Sigmoid colon (tissue), 7 donors: ENCODE measurements around the gene ADGRF4. TPM values are rescaled to one million over a fixed set of nuclear protein-coding genes. Genes with fewer than 3 reads are reported as not detected.

Experiments
- DNase-seq: peaks from one replicate; pipeline ENCODE4 v3.0.0-alpha.2; 2019
- H3K27ac ChIP-seq, 4 donors: fragments of 200-600 bp; sonication (generic); one replicate each; pipeline ENCODE4 v1.5.1; 2016 to 2019; ENCODE audit warnings: mild to moderate bottlenecking in 1 of 4
- H3K27me3 ChIP-seq, 3 donors: fragments of 200-600 bp; sonication (generic); one replicate each; pipeline ENCODE4 v1.5.1; 2019; ENCODE audit warnings: mild to moderate bottlenecking in 1 of 3
- H3K36me3 ChIP-seq, 4 donors: fragments of 200-600 bp; sonication (generic); one replicate each; pipeline ENCODE4 v1.5.1; 2016 to 2019
- H3K4me1 ChIP-seq, 4 donors: fragments of 200-600 bp; sonication (generic); one replicate each; pipeline ENCODE4 v1.5.1; 2017 to 2019
- H3K4me3 ChIP-seq, 4 donors: fragments of 200-600 bp; sonication (generic); one replicate each; pipeline ENCODE4 v1.5.1; 2017 to 2019; ENCODE audit warnings: mild to moderate bottlenecking in 2 of 4, moderate library complexity in 1 of 4
- H3K9me3 ChIP-seq, 4 donors: fragments of 200-600 bp in 3 of 4; sonication (generic) in 3 of 4; one replicate each; pipeline versions ENCODE4 v1.5.1 to v1.6.1; 2013 to 2019
- EP300 ChIP-seq, 4 donors: sonication (generic); formaldehyde crosslinking; IDR thresholded peaks; one replicate each; pipeline ENCODE4 v1.6.1; 2017; ENCODE audit warnings: antibody characterized with exemption in 4 of 4
- POLR2A ChIP-seq, 2 donors: fragments of 450-650 bp; IDR thresholded peaks; one replicate each; pipeline ENCODE4 v1.6.1; 2016; ENCODE audit warnings: antibody characterized with exemption in 2 of 2, mild to moderate bottlenecking in 2 of 2, moderate library complexity in 2 of 2
- POLR2AphosphoS5 ChIP-seq, 4 donors: sonication (generic); formaldehyde crosslinking; IDR thresholded peaks; one replicate each; pipeline ENCODE4 v1.6.1; 2017; ENCODE audit warnings: antibody characterized with exemption in 4 of 4
- WGBS, 2 donors: extraction: QIAGEN DNeasy Blood & Tissue Kit; methylation state at CpG; one replicate each; pipeline ENCODE4 v1.1.7; 2013; 5-methylcytosine and 5-hydroxymethylcytosine counted together
- intact Hi-C: fragments of 100-400 bp; cut with DNase I; formaldehyde crosslinking; loops from one replicate; pipeline ENCODE4 v1.15.1; 2023
- polyA plus RNA-seq, 3 donors: library from polyadenylated mRNA; stranded (reverse); fragments of 200-250 nt; gene quantifications; one replicate each; pipeline ENCODE4 v1.2.3, GENCODE V29; 2013
- total RNA-seq, 4 donors: library from RNA; depleted of rRNA; stranded (reverse); fragments of >200 nt; gene quantifications; one replicate each; pipeline ENCODE4 v1.1.0, GENCODE V29; 2016
- TF ChIP-seq, protein P1 (sequence below), 4 experiments: fragments of 450-650 bp in 3 of 4; fragments of 200-600 bp in 1 of 4; IDR thresholded peaks; one replicate each; pipeline ENCODE4 v1.5.1; 2016 to 2019; ENCODE audit warnings: antibody characterized with exemption in 4 of 4, mild to moderate bottlenecking in 3 of 4, moderate library complexity in 2 of 4
- donor health status: healthy with polysubstance abuse.
- donor health status: Bipolar disorder and iron deficiency.
- donor health status: healthy.

ADGRF4 gene
- under 1 TPM in 1 of 4 donors, not detected in 3; 0.28 TPM for total RNA-seq
- 1 to 10 TPM in 2 of 3 donors, under 1 TPM in 1; 0.46 to 1.5 (median 1.2) TPM for polyA plus RNA-seq

- intact Hi-C loops: no loop called here
Observed at GRCh38 chr6:47698342-47698787, at the start of gene ADGRF4. Gene ADGRF4, plus strand, starts transcription at chr6:47698580. Its CDS starts 8,666 bp downstream, at chr6:47707246.

GRCh38 chr6:47650553-47651432 is 47.6 kb upstream of the ADGRF4 start:
- H3K4me3 ChIP-seq: no peak overlapping the region
- WGBS, 2 donors: 69 to 81% methylated on average over 3 of the region's 3 CpGs
- no peaks in the 10 kb centered on the region for H3K36me3 ChIP-seq
- H3K4me1 ChIP-seq: no peaks in the 10 kb centered on the region
- no peaks in the 10 kb centered on the region for H3K27me3 ChIP-seq
- no peaks in the 10 kb centered on the region for H3K9me3 ChIP-seq
- no peak for DNase-seq
- intact Hi-C loops: no loop called here
- no peak overlapping the region for H3K27ac ChIP-seq
- TF ChIP-seq POLR2A (IDR thresholded peaks at IDR 0.05): no peak
- TF ChIP-seq EP300 (IDR thresholded peaks at IDR 0.05): no peak
- TF ChIP-seq, protein P1, sequence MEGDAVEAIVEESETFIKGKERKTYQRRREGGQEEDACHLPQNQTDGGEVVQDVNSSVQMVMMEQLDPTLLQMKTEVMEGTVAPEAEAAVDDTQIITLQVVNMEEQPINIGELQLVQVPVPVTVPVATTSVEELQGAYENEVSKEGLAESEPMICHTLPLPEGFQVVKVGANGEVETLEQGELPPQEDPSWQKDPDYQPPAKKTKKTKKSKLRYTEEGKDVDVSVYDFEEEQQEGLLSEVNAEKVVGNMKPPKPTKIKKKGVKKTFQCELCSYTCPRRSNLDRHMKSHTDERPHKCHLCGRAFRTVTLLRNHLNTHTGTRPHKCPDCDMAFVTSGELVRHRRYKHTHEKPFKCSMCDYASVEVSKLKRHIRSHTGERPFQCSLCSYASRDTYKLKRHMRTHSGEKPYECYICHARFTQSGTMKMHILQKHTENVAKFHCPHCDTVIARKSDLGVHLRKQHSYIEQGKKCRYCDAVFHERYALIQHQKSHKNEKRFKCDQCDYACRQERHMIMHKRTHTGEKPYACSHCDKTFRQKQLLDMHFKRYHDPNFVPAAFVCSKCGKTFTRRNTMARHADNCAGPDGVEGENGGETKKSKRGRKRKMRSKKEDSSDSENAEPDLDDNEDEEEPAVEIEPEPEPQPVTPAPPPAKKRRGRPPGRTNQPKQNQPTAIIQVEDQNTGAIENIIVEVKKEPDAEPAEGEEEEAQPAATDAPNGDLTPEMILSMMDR (IDR thresholded peaks at IDR 0.05): no peak
- TF ChIP-seq POLR2AphosphoS5 (IDR thresholded peaks at IDR 0.05): no peak

More at GRCh38 chr6:47698342-47698787, at the start of gene ADGRF4:
- H3K27ac ChIP-seq: no peak within 1 kb of the TSS
- no peak within 1 kb of the TSS for H3K4me3 ChIP-seq
- WGBS, 2 donors: 57 to 75% methylated on average over 5 of the region's 5 CpGs
- TF ChIP-seq POLR2AphosphoS5 (IDR thresholded peaks at IDR 0.05) (no peak), EP300 (IDR thresholded peaks at IDR 0.05) (no peak), POLR2A (IDR thresholded peaks at IDR 0.05) (no peak)
- TF ChIP-seq, protein P1 (IDR thresholded peaks at IDR 0.05): no peak
- DNase-seq: no peak
- H3K9me3 ChIP-seq: no peaks in the 10 kb centered on the region
- H3K36me3 ChIP-seq: no peaks in the 10 kb centered on the region
- H3K4me1 ChIP-seq: peaks cover 0 to 5% (median 2%) of the 10 kb centered on the region in 4 donors
- H3K27me3 ChIP-seq: no peaks in the 10 kb centered on the region

DNA sequence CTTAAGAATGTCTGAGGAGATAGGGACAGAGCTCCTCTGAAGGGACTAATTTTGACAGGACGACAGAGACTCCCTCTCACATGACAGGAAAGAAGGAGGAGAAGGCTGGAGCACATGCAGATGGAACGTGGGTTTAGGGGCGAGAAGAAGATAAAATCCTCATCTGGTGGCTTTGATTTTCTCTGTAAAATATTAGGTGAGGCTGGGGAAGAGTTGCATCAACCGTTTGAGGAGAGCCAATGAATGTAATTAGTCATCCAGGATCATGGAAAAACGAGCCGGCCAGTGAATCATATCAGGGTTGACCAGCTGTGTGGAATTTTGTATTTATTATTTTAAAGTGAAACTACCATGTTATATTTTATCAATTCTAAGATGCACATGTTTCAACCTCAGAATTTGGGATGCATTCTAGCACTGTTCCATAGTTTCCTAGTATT is 46.9 kb upstream of the ADGRF4 start:
- DNase-seq: no peak
- Histone ChIP-seq H3K4me3 (no peak overlapping the region), H3K36me3 (no peaks in the 10 kb centered on the region), H3K27me3 (no peaks in the 10 kb centered on the region), H3K4me1 (no peaks in the 10 kb centered on the region), H3K9me3 (no peaks in the 10 kb centered on the region), H3K27ac (no peak overlapping the region)
- intact Hi-C loops: no loop called here
- WGBS, 2 donors: 65 to 70% methylated on average over 6 of the region's 6 CpGs
- TF ChIP-seq EP300 (IDR thresholded peaks at IDR 0.05) (no peak), POLR2A (IDR thresholded peaks at IDR 0.05) (no peak)
- TF ChIP-seq, protein P1 (IDR thresholded peaks at IDR 0.05): no peak

GRCh38 chr6:47653706-47654105 is 44.7 kb upstream of the ADGRF4 start:
- H3K27ac ChIP-seq: no peak overlapping the region
- no peaks in the 10 kb centered on the region for H3K4me1 ChIP-seq
- intact Hi-C loops: no loop called here
- no peaks in the 10 kb centered on the region for H3K36me3 ChIP-seq
- DNase-seq: no peak
- no peaks in the 10 kb centered on the region for H3K27me3 ChIP-seq
- TF ChIP-seq POLR2A (IDR thresholded peaks at IDR 0.05): no peak
- TF ChIP-seq POLR2AphosphoS5 (IDR thresholded peaks at IDR 0.05): no peak
- no peak for TF ChIP-seq EP300 (IDR thresholded peaks at IDR 0.05)
- TF ChIP-seq, protein P1 (IDR thresholded peaks at IDR 0.05): no peak
- WGBS, 2 donors: 80 to 89% methylated on average over 5 of the region's 5 CpGs
- H3K4me3 ChIP-seq: no peak overlapping the region
- H3K9me3 ChIP-seq: no peaks in the 10 kb centered on the region
